ENCODE measurements around the gene RGS11.

Gene RGS11

DNA sequence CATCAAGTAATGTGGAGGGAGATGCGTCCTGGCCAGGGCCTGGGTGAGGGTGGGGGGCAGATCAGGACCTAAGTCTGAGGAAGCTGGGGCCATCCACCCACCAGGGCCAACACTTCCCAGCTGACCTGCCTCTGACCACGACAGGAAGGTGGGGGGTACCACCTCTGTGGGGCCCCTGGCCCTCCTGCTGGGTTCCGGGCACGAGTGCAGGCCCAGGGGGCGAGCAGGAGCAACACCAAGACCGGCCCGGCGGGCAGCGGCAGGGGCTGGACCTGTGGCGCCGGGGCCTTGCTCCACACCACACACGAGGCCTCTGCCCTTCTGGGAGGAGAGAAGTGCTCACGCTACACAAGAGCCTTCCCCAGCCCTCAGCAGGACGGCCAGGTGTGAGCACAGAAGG is 20.5 kb upstream of the RGS11 start:
- TF ChIP-seq, protein P1, sequence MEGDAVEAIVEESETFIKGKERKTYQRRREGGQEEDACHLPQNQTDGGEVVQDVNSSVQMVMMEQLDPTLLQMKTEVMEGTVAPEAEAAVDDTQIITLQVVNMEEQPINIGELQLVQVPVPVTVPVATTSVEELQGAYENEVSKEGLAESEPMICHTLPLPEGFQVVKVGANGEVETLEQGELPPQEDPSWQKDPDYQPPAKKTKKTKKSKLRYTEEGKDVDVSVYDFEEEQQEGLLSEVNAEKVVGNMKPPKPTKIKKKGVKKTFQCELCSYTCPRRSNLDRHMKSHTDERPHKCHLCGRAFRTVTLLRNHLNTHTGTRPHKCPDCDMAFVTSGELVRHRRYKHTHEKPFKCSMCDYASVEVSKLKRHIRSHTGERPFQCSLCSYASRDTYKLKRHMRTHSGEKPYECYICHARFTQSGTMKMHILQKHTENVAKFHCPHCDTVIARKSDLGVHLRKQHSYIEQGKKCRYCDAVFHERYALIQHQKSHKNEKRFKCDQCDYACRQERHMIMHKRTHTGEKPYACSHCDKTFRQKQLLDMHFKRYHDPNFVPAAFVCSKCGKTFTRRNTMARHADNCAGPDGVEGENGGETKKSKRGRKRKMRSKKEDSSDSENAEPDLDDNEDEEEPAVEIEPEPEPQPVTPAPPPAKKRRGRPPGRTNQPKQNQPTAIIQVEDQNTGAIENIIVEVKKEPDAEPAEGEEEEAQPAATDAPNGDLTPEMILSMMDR (IDR thresholded peaks at IDR 0.05; ENCODE audit: extremely low read depth, missing control alignments) = no peak
- no peak for DNase-seq (ENCODE audit: low spot score)

DNA sequence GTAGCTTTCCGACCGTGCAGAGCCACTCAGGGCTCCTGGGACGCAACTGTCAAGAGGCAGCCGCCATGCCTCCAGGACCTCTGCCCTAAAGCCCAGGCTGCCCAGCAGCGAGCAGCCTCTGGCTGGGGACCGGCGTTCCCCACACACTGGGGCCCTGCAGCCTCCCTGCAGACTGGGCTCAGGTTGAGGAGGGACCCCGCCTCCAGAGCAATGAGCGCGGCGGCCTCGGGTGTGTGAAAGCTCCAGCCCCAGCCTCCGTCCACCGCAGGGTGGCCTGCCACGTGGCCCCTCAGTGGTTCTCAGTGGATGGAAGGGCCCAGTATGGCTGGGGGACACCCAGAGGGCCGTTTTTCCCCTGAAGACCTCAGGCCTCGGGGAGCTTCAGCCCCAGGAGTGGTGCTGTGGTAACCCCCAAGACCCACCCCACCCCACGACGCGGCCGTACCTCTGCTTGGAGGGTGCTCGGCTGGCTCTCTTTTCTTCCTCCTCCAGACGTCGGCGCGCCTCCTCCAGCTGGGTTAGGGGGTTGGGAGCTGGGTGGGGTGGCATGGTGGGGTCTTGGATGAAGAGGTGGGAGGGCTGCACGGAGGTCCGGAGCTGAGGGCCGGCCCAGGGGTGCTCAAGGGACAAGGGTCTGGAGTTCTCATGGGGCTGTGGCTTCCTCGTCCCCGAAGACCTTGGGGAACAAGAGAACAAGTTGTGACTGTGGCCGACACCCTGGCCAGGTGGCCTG is 17.5 kb upstream of the RGS11 start:
- DNase-seq (ENCODE audit: low spot score) = no peak
- TF ChIP-seq, protein P1 (IDR thresholded peaks at IDR 0.05; ENCODE audit: extremely low read depth, missing control alignments) = no peak

DNA sequence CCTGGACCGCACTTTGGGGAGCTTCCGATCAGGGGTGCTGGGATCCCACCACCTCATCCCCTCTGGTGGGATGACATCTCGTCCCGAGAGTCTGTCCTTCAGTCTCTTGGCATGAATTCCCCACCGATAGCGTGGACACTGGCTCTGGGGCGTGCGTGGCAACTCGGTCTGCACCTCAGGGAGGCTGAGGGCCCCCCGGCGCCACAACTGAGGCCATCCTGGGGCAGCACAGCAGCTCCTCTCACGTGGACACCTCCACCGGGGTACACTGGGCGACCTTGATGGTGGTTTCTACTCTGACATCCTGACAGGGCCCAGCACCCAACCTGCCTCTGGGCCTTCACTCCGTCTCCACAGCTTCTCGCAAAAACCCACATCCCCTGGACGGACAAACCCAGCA is 15.8 kb upstream of the RGS11 start:
- no peak for DNase-seq (ENCODE audit: low spot score)
- TF ChIP-seq, protein P1 (IDR thresholded peaks at IDR 0.05; ENCODE audit: extremely low read depth, missing control alignments) = no peak

DNA sequence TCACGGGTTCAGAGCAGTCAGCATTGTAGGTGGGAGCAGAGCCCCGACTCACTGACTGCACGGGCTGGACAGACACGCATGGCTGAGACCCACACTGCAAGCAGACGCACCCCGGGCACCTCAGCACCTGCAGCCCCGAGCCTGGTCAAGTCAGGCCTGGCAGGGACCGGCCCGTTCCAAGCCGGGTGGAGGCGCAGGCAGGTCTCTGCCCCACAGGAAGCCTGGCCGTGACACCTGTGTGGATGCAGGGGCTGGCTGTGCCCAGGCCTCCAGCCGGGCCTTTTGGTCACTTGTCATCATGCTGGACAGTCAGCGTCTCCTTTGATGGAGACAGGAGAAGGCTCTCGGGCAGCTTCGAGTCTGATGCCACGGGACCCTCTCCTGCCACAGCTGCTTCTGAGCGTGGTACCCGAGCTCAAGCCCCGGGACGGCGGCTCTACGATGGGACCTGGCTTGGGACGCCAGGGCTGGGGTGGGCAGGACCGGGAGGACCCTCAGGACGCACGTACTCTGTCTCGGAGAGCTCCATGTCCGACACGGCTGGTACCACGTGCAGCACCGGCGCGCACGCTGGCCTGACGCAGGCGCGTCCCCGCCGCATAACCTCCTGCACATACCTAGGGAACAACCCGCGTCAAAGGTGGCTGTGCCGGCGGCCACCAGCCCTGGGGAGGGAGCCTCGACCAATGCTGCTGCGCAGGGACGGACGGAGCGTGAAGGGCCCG is 15.1 kb upstream of the RGS11 start:
- no peak for DNase-seq (ENCODE audit: low spot score)
- TF ChIP-seq, protein P1 (IDR thresholded peaks at IDR 0.05; ENCODE audit: extremely low read depth, missing control alignments) = no peak

DNA sequence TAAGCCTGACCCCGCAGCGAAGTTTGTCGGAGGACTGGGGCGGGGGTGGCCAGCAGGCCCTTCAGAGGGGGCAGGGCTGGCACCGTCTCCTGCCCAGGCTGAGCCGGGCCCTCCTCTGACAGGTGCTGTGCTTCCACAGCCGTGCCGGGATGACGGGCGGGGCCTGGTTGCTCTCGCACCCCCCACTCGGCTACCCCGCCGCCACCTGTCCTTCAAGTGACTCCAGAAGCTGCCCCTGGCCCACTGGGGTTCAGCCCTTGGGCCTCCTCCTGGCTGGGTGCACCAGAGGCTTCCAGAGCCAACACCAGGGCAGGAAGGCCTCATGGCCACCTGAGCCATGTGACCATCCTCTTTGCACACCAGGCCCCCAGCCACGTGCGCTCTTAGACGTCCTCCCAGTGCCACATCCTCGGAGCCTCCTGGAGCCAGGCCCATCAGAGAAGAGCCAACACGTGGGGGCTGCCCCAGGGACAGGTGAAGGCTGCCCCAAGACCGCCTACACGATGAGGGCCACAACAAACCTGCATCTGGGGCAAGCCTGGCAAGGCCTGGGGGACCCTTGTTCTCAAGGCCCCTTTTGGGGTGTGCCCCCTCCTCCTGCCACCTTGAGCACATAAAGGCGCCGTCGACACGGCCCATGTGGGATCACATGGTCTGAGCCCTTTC is 14.4 kb upstream of the RGS11 start:
- no peak for DNase-seq (ENCODE audit: low spot score)
- TF ChIP-seq, protein P1 (IDR thresholded peaks at IDR 0.05; ENCODE audit: extremely low read depth, missing control alignments) = no peak

DNA sequence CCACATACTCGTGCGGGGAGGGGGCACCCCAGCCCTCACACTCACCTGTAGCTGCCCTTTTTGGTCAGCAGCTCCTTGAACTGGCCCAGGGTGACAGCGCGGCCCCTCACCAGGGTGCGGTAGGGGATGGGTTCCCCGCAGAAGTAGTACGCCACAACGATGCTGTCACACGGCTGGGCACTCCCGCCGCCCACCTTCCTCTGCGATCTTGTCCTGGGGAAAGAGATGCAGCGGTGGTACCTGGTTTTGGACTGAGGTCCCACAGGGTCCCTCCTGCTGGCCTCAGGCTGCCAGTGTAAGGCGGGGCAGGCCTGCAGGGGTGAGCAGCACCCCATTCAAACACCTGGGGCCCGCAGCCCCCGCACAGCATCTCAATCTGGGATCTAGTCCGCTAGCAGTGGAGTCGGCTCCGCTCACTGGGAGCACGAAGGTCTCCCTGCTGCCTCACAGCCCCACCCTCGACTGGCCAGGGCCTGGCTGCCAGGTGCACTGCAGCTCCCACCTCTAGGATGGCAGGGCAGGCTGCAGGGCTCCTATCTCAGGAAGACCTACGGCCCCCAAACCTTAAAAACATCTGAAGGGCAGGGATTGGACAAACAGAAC is 13.8 kb upstream of the RGS11 start:
- TF ChIP-seq, protein P1 (IDR thresholded peaks at IDR 0.05; ENCODE audit: extremely low read depth, missing control alignments) = no peak
- no peak for DNase-seq (ENCODE audit: low spot score)

Measured in GM20000 (cell line).